HG03457 (cell line): ENCODE measurements around the gene VTCN1.
"Not testable (repeated sequence)": the region's sequence is repeated elsewhere in the genome, so short reads cannot be mapped to it uniquely, and the experiment has no call there.

Source experiments
- ATAC-seq: cut with Tn5 transposase; IDR thresholded peaks from one replicate; pipeline ENCODE4 v1.9.1; 2021; ENCODE audit warnings: moderate number of reproducible peaks; ENCODE audit not compliant: unreplicated experiment

VTCN1 gene

DNA sequence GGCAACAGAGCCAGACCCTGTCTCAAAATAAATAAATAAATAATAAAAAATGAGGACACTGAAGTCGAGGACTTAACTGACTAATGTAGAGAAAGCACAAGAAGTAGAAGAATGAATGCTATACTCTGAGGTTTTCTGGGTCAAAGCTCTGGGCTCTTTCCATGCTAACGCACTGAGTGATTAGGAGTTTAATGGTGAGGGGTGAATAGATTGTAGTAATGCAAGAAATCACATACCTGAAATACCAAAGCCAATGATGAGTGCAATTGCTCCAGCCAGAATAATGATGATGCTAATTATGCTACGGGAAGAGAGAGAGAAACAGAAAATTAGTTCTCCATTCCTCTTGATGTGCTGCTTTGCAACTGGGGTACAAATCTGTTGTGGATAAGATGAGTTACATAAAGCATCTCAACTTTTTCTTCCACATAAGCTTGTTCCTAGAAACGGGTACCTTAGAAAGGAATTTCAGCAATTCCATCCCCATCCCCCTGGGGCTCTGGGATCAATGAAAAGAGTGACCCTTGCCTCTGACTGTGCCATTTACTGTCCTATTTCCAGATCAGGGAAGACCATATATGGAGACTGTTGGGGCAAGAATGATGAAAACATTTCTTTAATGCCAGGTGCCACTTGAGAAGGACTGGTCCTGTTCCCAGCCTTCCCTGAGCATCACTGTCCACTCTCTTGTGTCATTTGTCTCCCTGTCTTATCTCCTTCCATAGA is 40.7 kb downstream of the VTCN1 start:
- ATAC-seq: no peak

DNA sequence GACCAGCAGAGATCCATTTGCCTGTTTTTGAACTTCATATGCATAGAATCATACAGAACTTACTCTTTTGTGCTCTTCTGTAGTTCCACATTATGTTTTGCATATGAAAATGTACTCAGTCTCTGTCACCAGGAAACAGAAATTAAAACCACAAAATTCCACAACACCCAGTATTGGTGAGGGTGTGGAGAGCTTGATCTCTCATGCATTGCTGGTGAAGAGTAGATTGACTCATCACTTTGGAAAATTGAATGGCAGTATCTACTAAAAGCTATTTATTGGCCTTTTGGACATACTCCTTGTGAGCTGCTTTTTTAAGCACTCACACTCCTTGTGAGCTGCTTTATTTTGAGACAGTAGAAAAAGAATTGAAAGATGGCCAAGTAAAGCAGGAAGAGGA is 43.3 kb downstream of the VTCN1 start:
- no peak for ATAC-seq

DNA sequence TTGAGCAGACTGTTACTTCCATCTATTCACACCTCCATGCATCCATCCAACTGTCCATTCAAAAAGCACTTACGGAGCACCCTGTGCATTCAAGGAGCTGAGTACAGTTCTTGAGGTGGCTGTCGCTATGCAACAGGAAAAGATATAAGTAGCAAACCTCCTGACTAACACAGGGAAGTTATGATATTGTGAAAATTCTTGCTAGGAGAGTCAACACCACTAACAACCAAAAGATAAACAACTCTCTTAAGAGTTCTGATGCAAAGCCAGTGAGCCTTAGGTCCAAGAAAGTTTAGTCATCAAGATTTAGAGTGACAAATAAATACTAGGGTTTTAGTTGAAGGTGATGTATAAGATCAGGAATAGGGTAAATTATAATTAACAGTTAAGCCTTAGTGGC is 44.7 kb downstream of the VTCN1 start:
- ATAC-seq: no peak

DNA sequence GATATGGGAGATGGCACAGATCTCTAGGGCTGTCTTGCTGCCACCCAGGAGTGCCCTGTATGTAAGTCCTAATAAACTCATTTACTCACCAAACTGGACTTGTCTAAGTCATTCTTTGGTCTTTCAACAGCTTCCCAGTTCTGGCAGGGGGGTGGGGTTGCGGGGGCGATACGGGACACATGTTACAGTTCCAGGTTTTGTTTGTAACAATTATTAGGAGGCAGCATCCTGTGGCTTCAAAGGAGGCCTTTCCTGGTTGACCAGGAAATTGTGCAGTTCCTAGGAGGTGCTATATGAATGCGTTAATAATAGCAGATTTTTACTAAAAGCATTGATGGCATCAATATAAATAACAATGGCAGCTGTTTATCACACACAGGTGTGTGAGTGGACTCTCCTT is 46.5 kb downstream of the VTCN1 start:
- ATAC-seq: no peak

DNA sequence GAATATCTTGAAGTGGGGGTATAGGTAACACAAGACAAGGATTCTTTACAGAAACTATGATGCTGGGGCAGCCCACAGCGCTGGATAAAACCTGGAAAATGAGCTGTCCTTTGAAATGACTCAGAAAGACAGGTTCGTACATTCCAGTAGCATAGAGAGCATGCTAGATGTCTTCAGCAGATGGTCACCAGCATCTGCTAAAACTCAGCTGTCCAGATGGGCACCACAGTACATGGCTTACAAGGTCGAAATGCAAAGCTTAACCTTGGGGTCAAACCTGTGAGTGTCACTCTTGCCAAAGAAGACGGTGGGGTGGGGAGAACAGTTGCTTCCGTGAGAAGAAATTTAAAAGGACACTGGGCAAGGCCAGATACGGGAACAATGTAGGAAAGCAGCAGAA is 47.9 kb downstream of the VTCN1 start:
- ATAC-seq: no peak

DNA sequence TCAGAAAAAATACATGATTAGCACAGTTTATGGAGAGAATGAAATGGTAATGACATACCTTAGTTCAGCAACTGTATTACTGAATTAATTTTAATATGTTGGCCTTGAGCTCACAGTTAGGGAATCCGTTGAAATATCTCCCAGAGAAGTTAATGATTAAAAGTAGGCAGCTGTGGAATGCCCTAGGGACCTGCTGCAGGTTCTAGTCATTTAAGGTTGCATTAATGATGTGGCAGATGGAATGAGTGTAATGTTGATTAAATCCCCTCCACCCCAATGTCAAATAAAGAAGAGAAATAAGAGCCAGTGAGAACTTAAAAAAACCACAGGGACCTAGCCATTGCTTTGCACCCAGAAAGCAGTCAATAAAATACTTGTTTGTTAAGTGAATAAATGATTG is 48.8 kb downstream of the VTCN1 start:
- ATAC-seq: no peak

DNA sequence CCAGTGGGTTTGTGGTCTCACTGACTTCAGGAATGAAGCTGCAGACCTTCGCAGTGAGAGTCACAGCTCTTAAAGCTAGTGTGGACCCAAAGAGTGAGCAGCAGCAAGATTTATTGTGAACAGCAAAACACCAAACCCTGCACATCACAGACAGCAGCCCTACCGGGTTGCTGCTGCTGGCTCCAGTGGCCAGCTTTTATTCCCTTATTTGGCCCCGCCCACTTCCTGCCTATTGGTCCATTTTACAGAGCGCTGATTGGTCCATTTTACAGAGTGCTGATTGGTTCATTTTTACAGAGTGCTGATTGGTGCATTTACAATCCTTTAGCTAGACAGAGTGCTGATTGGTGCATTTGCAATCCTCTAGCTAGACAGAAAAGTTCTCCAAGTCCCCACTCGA is 59.4 kb downstream of the VTCN1 start:
- not testable (repeated sequence) for ATAC-seq

DNA sequence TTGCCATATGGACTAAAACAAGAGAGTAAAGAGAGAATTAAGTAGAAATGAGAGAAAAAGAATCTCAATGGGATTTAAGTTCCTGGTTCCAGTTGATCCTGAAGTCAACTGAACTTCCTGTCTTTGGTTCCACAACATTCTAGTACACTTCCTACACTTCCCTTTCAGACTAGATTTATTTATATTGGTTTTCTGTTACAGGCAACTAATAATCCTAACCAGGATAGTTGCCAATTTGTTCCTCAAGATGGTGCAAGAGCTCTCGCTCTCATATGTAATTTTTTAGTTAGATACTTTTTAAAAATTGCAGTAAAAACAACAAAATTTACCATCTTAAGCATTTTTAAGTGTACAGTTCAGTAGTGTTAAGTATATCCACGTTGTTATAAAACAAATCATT is 60.4 kb downstream of the VTCN1 start:
- ATAC-seq: no peak

DNA sequence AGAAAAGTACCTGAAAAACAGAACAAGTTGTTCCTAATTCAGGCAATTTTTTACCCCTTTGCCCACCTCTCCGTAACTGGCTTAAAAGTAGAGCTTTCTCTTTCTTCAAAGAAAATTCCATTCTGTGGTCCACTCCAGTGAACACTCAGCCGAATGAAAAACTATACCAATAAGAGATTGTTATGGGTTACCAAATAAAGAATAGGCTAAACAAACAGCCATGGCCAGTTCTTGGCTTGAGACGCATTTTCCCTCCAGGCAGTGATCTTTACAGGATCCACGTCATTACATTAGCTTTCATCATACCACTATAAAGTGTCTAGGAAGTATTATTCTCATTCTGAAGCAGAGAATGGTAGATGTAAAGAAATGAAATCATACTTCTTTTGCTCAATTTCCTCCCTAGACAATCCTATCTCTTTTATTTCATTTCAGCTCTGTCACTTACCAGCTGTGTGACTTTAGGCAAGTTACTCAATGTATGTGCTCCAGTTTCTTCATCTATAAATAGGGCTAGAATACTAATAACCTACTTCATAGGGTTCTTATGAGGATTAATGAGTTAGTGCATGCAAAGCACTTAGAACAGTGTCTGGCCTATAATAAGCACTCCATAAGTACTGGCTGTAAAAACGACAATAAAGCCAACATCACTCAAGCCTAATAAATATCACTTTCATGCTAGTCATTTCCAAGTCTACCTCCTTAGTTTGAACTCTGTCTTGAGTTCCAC is 62.7 kb downstream of the VTCN1 start:
- ATAC-seq: no peak

DNA sequence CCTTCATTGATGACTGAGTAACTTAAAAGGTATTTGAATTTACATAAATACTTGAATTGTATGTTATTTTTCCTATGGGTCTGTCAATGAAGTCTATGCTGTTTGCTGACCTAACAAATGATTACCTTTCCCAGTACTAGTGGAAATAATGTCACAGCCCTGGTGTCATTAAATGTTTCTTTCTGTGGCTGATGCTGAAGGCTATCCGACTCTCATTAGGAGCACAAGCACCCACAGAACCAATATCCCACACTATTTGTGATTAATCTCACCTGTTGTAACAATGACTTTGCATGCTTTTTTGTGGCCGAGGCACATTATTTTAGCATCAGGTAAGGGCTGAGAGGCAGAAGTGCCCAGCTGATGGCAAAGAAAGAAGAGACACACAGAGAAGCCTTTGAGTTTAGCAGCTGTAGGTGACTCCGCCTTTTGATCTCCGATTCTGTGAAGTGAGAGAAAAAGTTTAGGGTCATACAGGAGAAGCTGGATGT is 63.3 kb downstream of the VTCN1 start:
- ATAC-seq: no peak

DNA sequence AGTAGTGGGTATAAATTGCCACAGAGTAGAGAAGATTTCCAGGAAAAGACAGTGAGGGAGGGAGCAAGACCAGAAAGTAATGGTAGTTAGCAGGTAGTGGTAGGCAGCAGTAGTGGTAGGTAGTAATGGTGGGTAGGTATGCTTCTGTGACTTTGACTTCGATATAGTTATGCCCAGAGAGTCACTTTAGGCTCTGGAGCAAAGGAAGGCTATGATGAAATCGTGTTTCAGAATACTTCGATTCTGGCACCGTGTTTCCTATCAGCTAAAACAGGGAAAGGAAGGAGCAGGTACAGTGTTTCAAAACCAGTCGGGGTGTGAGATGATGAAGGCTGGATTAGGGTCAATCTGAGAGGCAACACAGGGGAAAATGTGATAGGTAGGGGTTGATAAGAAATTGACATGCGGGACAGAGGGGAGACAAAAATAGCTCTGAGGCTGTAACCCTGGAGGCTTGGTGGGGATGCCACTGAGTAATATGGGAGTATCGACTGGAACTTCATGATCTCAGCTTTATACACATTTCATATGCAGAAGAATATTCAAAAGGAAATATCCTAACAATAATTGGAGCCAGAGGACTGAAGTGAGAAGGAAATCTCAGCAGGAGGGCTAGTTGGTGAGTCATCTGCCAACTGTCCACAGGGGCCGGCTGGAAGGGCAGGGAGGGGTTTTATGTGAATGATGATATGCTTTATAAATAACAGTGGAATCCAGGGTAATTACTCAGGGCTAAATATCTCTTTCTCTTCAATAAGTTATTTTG is 64.0 kb downstream of the VTCN1 start:
- no peak for ATAC-seq

DNA sequence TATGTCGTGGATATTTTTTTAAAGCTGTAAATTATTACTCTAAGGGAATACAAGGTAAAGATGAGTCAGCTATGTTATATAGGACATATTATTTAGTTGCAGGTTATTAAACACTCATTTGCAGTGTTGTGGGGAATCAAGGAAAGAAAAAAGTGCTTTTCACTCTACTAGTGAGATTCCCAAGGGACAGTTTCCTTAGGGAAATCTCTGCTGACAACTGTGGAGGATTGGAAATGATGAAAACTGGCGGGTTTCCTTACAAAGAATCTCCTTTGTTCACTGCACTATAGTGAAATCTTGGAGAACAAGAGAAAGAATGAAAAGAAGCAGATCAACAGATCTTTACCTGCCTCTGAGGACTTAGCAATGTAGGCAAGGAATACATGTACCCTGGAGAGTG is 64.7 kb downstream of the VTCN1 start:
- no peak for ATAC-seq

DNA sequence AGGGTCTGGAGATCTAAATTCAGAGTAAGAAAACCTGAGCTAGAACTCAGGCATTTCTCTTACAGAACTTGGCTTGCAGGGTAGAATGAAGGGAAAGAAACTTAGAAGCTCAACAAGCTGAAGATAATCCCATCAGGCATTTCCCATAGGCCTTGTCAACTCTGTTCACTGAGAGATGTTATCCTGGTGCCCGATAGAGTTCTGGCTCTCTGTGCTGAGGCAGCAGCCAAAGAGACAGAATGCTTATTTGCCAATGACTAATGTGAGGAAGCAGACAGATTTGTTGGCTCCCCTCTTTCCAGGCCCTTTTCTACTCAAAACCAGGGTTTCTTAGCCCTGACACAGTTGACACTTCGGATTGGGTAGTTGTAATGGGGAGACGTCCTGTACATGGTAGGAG is 66.9 kb downstream of the VTCN1 start:
- no peak for ATAC-seq

DNA sequence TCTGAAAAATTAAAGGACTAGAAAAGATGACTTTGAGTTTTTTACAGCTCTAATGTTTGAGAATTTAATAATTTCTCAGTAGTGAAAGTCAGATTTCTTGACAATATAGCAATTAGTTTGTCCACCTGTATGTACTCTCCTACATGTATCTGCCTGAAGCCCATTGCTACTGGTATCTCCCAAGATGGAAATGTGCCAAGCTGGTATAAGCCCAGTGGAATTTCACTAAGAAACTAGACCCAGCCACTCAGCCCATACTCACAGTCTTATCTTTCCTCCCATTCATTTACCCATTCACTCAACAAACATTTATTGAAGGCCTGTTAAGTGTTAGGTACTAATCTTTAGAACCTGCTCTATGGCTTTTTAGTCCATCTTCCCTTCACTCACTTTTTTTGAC is 67.6 kb downstream of the VTCN1 start:
- ATAC-seq: no peak

DNA sequence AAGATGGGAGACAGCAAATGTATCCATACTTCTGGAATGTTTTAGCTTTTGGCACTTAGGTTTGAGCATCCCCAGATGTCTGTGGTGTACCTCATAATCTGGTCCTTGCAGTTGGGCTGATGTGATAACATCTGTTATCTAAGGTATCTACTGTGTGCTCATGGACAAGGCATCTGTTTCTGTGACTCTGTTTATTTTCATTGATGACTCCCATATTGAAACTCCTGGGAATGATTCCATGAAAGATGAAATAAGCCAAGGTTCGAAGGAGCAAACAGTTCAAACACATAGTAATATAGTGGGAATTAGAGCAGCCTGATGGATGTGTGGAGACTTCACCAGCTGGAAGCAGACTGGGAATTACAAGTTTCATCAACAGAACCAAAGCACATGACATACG is 68.5 kb downstream of the VTCN1 start:
- ATAC-seq: no peak

DNA sequence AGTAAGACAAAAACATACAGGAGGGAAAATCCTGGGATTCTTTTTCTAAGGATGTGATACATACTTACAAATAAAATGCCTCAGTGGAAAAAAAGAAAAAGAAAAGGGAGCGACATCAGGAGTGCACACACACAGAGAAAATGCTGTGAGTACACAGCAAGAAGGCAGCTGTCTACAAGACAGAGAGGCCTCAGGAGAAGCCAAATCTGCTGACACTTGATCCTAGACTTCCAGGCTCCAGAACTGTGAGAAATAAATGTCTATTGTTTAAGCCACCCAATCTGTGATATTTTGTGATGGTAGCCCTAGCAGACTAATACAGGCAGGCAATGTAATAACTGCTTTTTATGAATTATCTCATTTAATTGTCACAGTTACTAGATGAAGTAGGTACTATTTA is 72.2 kb downstream of the VTCN1 start:
- ATAC-seq: no peak

DNA sequence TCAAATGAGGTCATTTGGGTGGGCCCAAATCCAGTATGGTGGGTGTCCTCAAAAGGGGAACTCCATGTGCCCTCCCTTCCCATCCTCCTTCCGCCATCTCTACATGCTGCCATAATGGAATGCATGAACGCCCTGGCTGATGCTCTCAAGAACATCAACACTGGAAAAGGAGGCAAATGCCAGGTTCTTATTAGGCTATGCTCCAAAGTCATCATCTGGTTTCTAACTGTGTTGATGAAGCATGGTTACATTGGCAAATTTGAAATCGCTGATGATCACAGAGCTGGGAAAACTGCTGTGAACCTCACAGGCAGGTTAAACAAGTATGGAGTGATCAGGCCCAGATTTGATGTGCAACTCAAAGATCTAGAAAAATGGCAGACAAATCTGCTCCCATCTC is 72.6 kb downstream of the VTCN1 start:
- ATAC-seq: no peak

DNA sequence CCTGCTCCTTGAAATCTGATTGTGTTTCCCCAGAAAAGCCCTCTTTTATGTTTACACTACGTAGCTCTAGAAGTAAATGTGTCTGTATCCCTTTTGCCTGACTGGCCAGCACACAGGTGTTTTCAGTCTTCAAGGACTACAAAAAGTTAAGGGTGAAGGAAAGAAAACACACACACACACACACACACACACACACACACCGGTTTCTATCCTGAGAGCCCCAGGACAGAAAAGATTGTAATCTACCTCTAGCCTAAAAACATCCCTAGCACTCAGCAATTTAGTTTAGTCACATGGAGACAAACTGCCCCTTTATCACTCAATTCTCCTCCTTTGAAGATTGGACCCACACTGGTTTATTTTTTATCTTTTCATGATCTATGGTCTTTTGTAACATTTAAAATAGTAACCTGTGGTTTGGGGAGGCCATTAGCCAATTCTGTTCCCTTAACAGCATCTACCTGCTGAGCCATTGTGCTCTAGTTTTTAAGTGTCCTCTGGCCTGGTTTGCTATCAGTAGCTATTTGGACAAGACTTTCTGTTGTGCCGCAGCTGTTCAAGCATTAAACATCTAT is 73.4 kb downstream of the VTCN1 start:
- ATAC-seq: no peak

DNA sequence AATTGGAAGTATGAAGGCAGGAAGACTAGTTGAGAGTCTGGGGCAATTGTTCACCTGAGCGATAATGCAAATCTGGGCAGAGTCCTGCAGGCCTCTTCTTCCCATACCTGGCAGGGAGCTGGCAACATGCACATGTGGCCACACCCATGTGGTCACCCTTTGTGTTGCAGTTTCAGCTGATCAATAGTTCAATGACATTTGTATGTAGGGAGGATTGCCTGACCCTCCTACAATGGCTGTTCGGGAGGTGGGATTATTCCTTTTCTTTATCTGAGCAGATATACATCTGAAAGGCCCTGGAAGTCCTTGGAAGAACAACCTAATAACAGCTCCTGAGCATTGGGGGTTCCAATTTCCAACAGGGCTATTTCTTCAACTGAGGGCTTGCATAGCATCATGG is 74.0 kb downstream of the VTCN1 start:
- no peak for ATAC-seq

DNA sequence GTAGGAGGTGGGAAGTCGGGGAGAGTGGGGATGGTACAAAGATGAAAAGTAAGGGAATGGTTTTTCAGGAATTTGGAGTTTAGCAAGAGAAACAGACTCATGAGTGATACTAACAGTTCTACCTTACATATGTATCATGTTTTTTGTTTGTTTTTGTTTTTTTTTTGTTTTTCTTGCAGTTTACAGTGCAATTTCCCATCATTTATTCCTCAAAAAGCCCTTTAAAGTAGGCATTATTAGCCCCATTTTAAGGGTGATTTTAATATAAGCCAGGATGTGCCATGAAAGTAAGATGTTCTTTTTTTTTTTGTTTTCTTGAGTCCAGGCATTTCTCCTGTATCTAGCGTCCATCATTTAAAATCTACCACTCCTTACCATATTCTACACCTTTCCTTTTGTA is 75.4 kb downstream of the VTCN1 start:
- ATAC-seq: no peak

DNA sequence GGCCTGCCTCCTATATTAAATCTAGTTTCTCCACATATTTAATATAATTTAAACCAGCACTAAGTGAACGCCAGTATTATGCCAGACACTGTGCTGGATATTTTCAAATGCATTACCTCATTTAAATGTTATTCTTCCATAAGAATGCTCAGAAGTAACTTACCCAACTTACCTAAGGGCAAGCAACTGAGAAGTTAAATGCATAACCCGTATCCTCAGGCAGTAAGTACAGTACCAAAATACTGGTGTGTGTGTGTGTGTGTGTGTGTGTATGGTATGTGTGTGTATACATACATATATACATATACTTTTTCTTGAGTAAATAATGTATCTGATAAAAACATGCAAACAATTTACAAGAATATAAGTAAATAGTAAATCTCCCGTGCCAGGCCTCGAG is 80.2 kb downstream of the VTCN1 start:
- no peak for ATAC-seq
